Raji (cell line): ENCODE data around the gene C2orf49.

Experiments
- POLR2A ChIP-seq: IDR thresholded peaks from 2 replicates; pipeline ENCODE4 v1.6.1; 2011; ENCODE audit warnings: low read depth, low read length, control low read depth; ENCODE audit not compliant: insufficient read depth

Gene C2orf49

GRCh38 chr2:105381101-105381668 lies 43.8 kb downstream of the C2orf49 start:
- TF ChIP-seq POLR2A: no peak

GRCh38 chr2:105382177-105382576 lies 44.8 kb downstream of the C2orf49 start:
- TF ChIP-seq POLR2A: no peak

- TF ChIP-seq POLR2A: no peak
These were observed 46.3 kb downstream of the C2orf49 start for GRCh38 chr2:105383432-105384166.

GRCh38 chr2:105384216-105384615 lies 46.9 kb downstream of the C2orf49 start:
- no peak for TF ChIP-seq POLR2A

GRCh38 chr2:105384861-105385260 lies 47.5 kb downstream of the C2orf49 start:
- no peak for TF ChIP-seq POLR2A

- no peak for TF ChIP-seq POLR2A
These were observed 48.6 kb downstream of the C2orf49 start for GRCh38 chr2:105385731-105386540.

GRCh38 chr2:105387225-105387624 lies 49.9 kb downstream of the C2orf49 start:
- TF ChIP-seq POLR2A: no peak

- TF ChIP-seq POLR2A: no peak
These were observed 51.6 kb downstream of the C2orf49 start for GRCh38 chr2:105388971-105389381.

- TF ChIP-seq POLR2A: no peak
These were observed 53.1 kb downstream of the C2orf49 start for GRCh38 chr2:105390454-105390853.

- TF ChIP-seq POLR2A: no peak
These were observed 53.8 kb downstream of the C2orf49 start for GRCh38 chr2:105391058-105391627.

- TF ChIP-seq POLR2A: no peak
These were observed 54.7 kb downstream of the C2orf49 start for GRCh38 chr2:105391763-105392662.

- no peak for TF ChIP-seq POLR2A
These were observed 56.2 kb downstream of the C2orf49 start for GRCh38 chr2:105393373-105394055.

GRCh38 chr2:105394951-105395611 lies 57.7 kb downstream of the C2orf49 start:
- TF ChIP-seq POLR2A: no peak
